Activated CD4-positive, alpha-beta T cell treated with anti-CD3 and anti-CD28 coated beads, Interleukin-2, amount 50 U/mL, for 1 hour (primary cell): Measurements from ENCODE around the gene RNF213.
"Not testable (repeated sequence)": the region's sequence is repeated elsewhere in the genome, so short reads cannot be mapped to it uniquely, and the experiment has no call there.

Source experiments
- DNase-seq: peaks from one replicate; pipeline ENCODE4 v3.0.0-alpha.2; 2020

Gene RNF213

GRCh38 chr17:80225230-80225629 lies 35.4 kb upstream of the RNF213 start:
- no peak for DNase-seq

- DNase-seq: no peak
Observed at GRCh38 chr17:80227156-80227555, 33.5 kb upstream of the RNF213 start.

GRCh38 chr17:80227666-80228065 lies 33.0 kb upstream of the RNF213 start:
- no peak for DNase-seq

- DNase-seq: no peak
Observed at GRCh38 chr17:80228477-80228876, 32.2 kb upstream of the RNF213 start.

- DNase-seq: no peak
Observed at GRCh38 chr17:80229011-80229410, 31.6 kb upstream of the RNF213 start.

DNA sequence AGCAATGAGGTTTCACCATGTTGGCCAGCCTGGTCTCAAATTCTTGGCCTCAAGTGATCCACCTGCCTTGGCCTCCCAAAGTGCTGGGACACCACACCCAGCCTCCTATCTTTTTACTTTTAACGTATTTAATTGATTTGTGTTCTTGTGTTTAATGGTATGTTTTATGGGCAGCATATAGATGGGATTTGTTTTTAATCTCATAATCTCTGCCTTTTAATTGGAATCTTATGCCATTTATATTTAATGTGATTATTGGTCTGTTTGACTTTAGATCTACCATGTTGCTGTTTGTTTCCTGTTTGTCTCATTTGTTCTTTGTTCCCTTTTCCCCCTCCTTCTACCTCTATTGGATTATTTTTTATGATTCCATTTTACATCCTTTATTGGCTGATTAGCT lies 28.2 kb upstream of the RNF213 start:
- DNase-seq: no peak

GRCh38 chr17:80233202-80233601 lies 27.4 kb upstream of the RNF213 start:
- no peak for DNase-seq

DNA sequence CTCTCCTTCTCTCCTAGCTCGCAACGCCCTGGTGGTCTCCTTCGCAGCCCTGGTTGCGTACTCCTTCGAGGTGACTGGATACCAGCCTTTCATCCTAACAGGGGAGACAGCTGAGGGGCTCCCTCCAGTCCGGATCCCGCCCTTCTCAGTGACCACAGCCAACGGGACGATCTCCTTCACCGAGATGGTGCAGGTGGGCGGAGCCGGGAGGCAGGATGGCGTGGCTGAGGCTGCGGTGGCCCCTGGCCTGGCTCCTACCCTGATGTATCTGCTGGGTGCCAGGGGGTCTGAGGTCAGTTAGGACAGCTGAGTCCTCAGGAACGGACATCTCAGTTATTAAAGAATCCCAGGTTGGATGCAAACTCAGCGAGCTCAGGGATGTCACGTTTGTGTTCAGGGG lies 23.7 kb upstream of the RNF213 start:
- no peak for DNase-seq

GRCh38 chr17:80237386-80237785 lies 23.3 kb upstream of the RNF213 start:
- DNase-seq: no peak

DNA sequence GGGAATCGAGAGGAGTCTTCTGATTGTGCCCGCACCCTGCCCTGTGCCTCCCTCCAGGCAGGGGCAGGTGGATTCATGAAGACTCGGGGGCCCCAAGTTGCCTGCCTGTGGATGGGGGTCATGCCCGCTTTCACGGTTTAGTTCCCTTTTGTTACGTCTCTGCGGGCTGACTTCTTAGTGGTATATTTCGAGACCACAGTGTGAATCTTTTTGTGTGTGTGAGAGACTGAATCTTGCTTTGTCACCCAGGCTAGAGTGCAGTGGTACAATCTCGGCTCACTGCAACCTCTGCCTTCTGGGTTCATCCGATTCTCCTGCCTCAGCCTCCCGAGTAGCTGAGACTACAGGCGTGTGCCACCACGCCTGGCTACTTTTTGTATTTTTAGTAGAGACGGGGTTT lies 18.1 kb upstream of the RNF213 start:
- DNase-seq: no peak

DNA sequence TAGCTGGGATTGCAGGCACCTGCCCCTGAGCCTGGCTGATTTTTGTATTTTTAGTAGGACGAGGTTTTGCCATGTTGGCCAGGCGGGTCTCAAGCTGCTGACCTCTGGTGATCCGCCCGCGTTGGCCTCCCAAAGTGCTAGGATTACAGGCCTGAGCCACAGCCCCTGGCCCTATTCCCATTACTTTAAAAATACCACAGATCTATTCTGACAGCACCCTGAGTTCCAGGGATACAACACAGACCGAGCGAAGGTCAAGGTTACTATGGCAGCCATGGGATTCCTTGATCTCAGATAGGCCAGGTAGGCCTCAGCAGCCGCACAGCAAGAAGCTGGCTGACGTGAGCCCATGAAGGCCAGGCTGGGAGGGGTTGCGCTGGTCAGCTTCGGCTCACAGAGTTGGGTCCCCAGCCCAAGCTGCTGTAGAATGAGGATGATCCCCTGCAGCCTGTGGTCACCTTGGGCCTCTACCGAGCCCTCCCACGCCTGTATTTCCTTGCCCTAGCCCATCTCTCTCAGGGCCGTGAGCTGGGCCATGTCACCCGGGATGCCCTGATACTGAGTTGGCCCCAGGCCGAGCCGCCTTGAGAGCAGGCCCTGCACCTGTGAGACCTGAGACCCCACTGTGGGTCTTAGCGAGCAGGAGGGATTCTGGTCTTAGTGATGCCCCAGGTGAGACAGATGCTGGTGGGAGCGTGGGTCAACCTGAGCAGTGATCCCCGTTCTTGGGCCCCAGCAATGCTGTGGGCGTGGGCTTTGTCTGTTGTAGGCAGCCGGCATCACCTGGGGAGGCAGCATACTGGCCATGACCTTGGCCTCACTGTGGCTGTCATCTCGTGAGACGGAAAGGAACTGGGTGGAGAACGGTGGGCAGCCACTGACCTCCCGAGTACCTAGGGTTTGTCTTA lies 16.9 kb upstream of the RNF213 start:
- DNase-seq: no peak

DNA sequence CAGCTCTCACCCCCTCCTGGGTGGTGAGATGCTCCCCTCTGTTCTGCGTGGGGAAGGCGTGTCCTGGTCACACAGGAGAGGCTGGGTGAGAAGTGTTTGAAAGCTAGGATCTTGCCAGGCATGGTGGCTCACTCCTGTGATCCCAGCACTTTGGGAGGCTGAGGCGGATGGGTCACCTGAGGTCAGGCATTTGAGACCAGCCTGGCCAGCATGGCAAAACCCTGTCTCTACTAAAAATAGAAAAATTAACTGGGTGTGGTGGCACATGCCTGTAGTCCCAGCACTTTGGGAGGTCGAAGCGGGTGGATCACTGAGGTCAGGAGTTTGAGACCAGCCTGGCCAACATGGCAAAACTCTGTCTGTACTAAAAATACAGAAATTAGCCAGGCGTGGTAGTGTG lies 16.2 kb upstream of the RNF213 start:
- not testable (repeated sequence) for DNase-seq

- no peak for DNase-seq
Observed at GRCh38 chr17:80244871-80245509, 15.7 kb upstream of the RNF213 start.

GRCh38 chr17:80245566-80246265 lies 14.9 kb upstream of the RNF213 start:
- no peak for DNase-seq

DNA sequence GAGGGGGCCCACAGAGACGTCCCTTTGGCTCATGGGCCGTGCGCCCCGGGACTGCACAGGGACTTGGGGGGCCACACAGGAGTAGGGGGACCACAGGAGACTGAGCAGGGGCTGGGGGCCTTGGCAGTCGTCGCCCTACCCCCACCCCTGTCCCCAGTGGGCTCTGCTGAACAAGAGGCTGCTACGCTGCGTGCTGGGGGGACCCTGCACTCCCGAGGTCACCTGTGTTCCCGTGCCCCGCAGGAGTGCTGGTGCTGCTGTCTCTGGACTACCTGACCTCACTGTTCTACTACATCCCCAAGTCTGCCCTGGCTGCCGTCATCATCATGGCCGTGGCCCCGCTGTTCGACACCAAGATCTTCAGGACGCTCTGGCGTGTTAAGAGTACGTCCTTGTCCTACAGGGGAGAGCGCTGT lies 14.4 kb upstream of the RNF213 start:
- DNase-seq: no peak

DNA sequence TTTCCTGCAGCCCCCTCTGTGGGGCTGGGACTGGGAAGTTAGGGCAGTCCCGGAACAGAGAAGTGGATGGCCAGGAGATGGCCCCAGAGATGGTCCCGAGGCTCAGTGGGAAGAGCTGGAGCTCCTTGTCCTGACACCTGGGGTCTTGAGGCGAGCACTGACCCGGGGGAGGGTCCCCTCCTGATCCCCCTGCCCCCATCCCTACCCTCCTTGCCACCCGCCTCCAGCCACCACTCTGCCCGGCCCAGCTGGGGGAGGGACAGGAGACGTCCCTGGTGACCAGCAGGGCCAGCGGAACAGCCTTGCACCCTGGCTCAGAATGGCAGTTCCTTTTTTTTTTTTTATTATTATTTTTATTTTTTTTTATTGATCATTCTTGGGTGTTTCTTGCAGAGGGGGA lies 13.9 kb upstream of the RNF213 start:
- no peak for DNase-seq

DNA sequence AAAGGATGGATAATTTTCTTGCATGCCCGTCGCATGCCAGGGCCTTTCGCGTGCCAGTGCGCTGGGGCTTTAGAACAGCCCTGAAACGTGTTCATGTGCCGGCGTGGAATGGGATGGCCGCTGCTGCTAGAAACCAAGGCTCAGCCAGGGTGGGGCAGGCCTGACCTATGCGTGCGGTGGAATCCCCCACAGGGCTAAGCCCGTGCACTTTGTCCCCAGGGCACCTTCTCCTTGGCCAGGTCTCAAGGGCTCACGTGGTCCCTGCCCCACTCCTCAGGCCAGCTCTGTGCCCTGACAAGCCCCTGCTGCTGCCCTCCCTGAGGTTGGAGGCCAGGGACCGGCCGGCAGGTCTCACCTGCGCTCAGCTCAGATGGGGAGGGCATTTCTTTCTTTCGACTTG lies 13.1 kb upstream of the RNF213 start:
- no peak for DNase-seq

GRCh38 chr17:80248001-80248893 lies 12.4 kb upstream of the RNF213 start:
- no peak for DNase-seq

GRCh38 chr17:80248894-80249710 lies 11.6 kb upstream of the RNF213 start:
- no peak for DNase-seq

DNA sequence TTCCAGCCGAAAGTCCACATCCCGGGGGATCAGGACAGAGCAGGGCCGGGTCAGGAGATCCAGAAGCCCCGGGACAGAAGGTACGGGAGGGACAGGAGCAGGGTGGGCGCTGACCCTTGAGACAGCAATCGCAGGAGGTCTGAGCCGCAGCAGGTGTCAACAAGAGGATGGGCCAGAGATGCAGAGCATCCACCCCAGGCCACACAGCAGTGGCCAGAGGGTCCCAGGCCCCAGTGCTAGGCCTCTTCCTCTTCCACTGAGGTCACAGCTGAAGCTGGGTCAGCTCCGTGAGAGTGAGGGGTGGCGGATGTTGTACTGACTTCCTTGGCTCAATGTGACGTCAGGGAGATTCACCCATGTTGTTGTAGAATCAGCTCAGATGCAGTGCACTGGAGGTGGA lies 8.7 kb upstream of the RNF213 start:
- no peak for DNase-seq

DNA sequence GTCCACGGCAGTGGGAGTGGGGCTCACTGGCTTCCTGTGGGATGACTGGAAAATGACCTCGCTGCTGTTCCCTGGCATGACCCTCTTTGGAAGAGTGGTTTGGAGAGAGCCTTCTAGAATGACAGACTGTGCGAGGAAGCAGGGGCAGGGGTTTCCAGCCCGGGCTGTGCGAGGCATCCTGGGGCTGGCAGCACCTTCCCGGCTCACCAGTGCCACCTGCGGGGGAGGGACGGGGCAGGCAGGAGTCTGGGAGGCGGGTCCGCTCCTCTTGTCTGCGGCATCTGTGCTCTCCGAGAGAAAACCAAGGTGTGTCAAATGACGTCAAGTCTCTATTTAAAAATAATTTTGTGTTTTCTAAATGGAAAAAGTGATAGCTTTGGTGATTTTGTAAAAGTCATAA lies 7.8 kb upstream of the RNF213 start:
- peak; percentile 90 for DNase-seq
